Astrocyte of the hippocampus (primary cell): ENCODE results near the gene VSNL1.

Source experiments
- DNase-seq: peaks from one replicate; pipeline ENCODE4 v3.0.0; 2011; ENCODE audit warnings: low read depth, low spot score

VSNL1 gene

GRCh38 chr2:17580319-17580715, 39.8 kb downstream of the VSNL1 start:
- DNase-seq, result no peak

GRCh38 chr2:17581831-17582230, 41.3 kb downstream of the VSNL1 start:
- DNase-seq, result no peak

- DNase-seq, result no peak
These were observed 42.7 kb downstream of the VSNL1 start for GRCh38 chr2:17583166-17583565.

- no peak for DNase-seq
These were observed 43.1 kb downstream of the VSNL1 start for GRCh38 chr2:17583646-17584045.

GRCh38 chr2:17584689-17585088, 44.2 kb downstream of the VSNL1 start:
- no peak for DNase-seq

- no peak for DNase-seq
These were observed 47.0 kb downstream of the VSNL1 start for GRCh38 chr2:17587469-17587868.

GRCh38 chr2:17588031-17588430, 47.5 kb downstream of the VSNL1 start:
- no peak for DNase-seq

GRCh38 chr2:17589406-17590035, 49.0 kb downstream of the VSNL1 start:
- DNase-seq, result no peak

- DNase-seq, result no peak
These were observed 49.9 kb downstream of the VSNL1 start for GRCh38 chr2:17590342-17590911.

- DNase-seq, result no peak
These were observed 51.4 kb downstream of the VSNL1 start for GRCh38 chr2:17591846-17592245.

- no peak for DNase-seq
These were observed 52.4 kb downstream of the VSNL1 start for GRCh38 chr2:17592731-17593409.

- no peak for DNase-seq
These were observed 52.9 kb downstream of the VSNL1 start for GRCh38 chr2:17593445-17593840.

GRCh38 chr2:17593841-17594491, 53.5 kb downstream of the VSNL1 start:
- DNase-seq, result no peak

GRCh38 chr2:17594533-17595401, 54.3 kb downstream of the VSNL1 start:
- peak; percentile 92 for DNase-seq

GRCh38 chr2:17599617-17600016, 59.1 kb downstream of the VSNL1 start:
- no peak for DNase-seq

GRCh38 chr2:17600556-17601204, 60.2 kb downstream of the VSNL1 start:
- no peak for DNase-seq

- peak; percentile 26 for DNase-seq
These were observed 63.6 kb downstream of the VSNL1 start for GRCh38 chr2:17604050-17604449.

- DNase-seq, result peak; percentile 78
These were observed 65.2 kb downstream of the VSNL1 start for GRCh38 chr2:17605696-17606095.

- DNase-seq, result no peak
These were observed 66.4 kb downstream of the VSNL1 start for GRCh38 chr2:17606851-17607250.

- no peak for DNase-seq
These were observed 66.9 kb downstream of the VSNL1 start for GRCh38 chr2:17607379-17607778.

- no peak for DNase-seq
These were observed 67.8 kb downstream of the VSNL1 start for GRCh38 chr2:17608251-17608650.
